SK-N-SH (cell line): ENCODE measurements around the gene GPC5. TPM values are rescaled to one million over a fixed set of nuclear protein-coding genes. Genes with fewer than 3 reads are reported as not detected.

Experiments used
- CTCF ChIA-PET: fragments of 300-600, 350-600 bp; formaldehyde crosslinking; extraction: SDS; loops from one replicate; lab custom pipeline; 2021; lab: Yijun Ruan, JAX
- POLR2A ChIA-PET: fragments of 350-600 bp; sonication (Branson Sonifier 250); formaldehyde crosslinking; extraction: SDS; loops from one replicate; lab custom pipeline; 2020; ENCODE audit warnings: antibody characterized with exemption, inconsistent platforms; lab: Yijun Ruan, JAX
- DNase-seq: peaks from one replicate; pipeline ENCODE4 v3.0.0; 2012
- H2AFZ ChIP-seq: fragments of 200-600 bp; sonication (generic); 2 replicates; pipeline ENCODE4 v1.8.1; 2016; ENCODE audit warnings: antibody characterized with exemption, mild to moderate bottlenecking, low read depth
- H3F3A ChIP-seq: fragments of 200-600 bp; sonication (generic); replicated peaks from 2 replicates; pipeline ENCODE3; 2016; ENCODE audit warnings: antibody characterized with exemption, mild to moderate bottlenecking; ENCODE audit not compliant: insufficient read depth
- H3K27ac ChIP-seq, 2 experiments: fragments of 200-500 bp in 1 of 2; fragments of 200-600 bp in 1 of 2; sonication (Bioruptor generic) in 1 of 2; sonication (generic), shearing (Covaris generic) in 1 of 2; 2 replicates each; pipeline versions ENCODE4 v1.5.1 to v1.6.1; 2014 to 2016; ENCODE audit warnings: low read depth in 2 of 2, inconsistent platforms in 1 of 2, low read length in 1 of 2, mild to moderate bottlenecking in 1 of 2, mixed read lengths in 1 of 2
- H3K27me3 ChIP-seq: fragments of 200-600 bp; sonication (generic), shearing (Covaris generic); 2 replicates; pipeline ENCODE4 v1.6.1; 2016; ENCODE audit warnings: mixed run types; ENCODE audit not compliant: insufficient read depth
- H3K36me3 ChIP-seq, 2 experiments: fragments of 200-500 bp in 1 of 2; fragments of 200-600 bp in 1 of 2; sonication (Bioruptor generic) in 1 of 2; sonication (generic) in 1 of 2; replicated peaks in 1 of 2; 2 replicates each; pipeline versions ENCODE3 to v1.5.1; 2014 to 2016; ENCODE audit warnings: low read length in 1 of 2, mild to moderate bottlenecking in 1 of 2; ENCODE audit not compliant: insufficient read depth in 2 of 2, control insufficient read depth in 1 of 2
- H3K4me1 ChIP-seq, 2 experiments: fragments of 200-500 bp in 1 of 2; fragments of 200-600 bp in 1 of 2; sonication (Bioruptor generic) in 1 of 2; sonication (generic), shearing (Covaris generic) in 1 of 2; 2 replicates each; pipeline versions ENCODE4 v1.5.1 to v1.6.1; 2014 to 2016; ENCODE audit warnings: low read depth in 1 of 2, low read length in 1 of 2, mixed run types in 1 of 2; ENCODE audit not compliant: insufficient read depth in 2 of 2, control insufficient read depth in 1 of 2
- H3K4me2 ChIP-seq: fragments of 200-600 bp; sonication (generic), shearing (Covaris generic); 2 replicates; pipeline ENCODE4 v1.6.1; 2017; ENCODE audit warnings: mixed run types
- H3K4me3 ChIP-seq, 2 experiments: fragments of 200-500 bp in 1 of 2; fragments of 200-600 bp in 1 of 2; sonication (Bioruptor generic) in 1 of 2; sonication (generic), shearing (Covaris generic) in 1 of 2; 2 replicates each; pipeline versions ENCODE4 v1.5.1 to v1.8.1; 2014 to 2016; ENCODE audit warnings: low read depth in 2 of 2, inconsistent platforms in 1 of 2, low read length in 1 of 2, mild to moderate bottlenecking in 1 of 2, mixed read lengths in 1 of 2, moderate library complexity in 1 of 2
- H3K79me2 ChIP-seq: fragments of 200-600 bp; sonication (generic); 2 replicates; pipeline ENCODE4 v1.8.1; 2017; ENCODE audit warnings: mild to moderate bottlenecking; ENCODE audit not compliant: insufficient read depth
- H3K9ac ChIP-seq: fragments of 200-600 bp; sonication (generic); 2 replicates; pipeline ENCODE4 v1.6.1; 2017; ENCODE audit warnings: mixed run types
- H3K9me2 ChIP-seq: fragments of 200-600 bp; sonication (generic); 2 replicates; pipeline ENCODE4 v1.6.1; 2017; ENCODE audit warnings: mixed run types
- H3K9me3 ChIP-seq: fragments of 200-600 bp; sonication (generic); 2 replicates; pipeline ENCODE4 v1.6.1; 2017; ENCODE audit warnings: mixed run types, mild to moderate bottlenecking, moderate library complexity
- H4K20me1 ChIP-seq: fragments of 200-600 bp; sonication (generic); 2 replicates; pipeline ENCODE4 v1.6.1; 2017; ENCODE audit warnings: mild to moderate bottlenecking, mixed run types; ENCODE audit not compliant: insufficient read depth
- CHD2 ChIP-seq: fragments of 150-350 bp; IDR thresholded peaks from 2 replicates; pipeline ENCODE4 v1.6.1; 2018; ENCODE audit warnings: low read length; ENCODE audit not compliant: partially characterized antibody
- ELF1 ChIP-seq: IDR thresholded peaks from 2 replicates; pipeline ENCODE4 v1.4.0; 2012
- EP300 ChIP-seq, 2 experiments: IDR thresholded peaks; 2 replicates each; pipeline versions ENCODE4 v1.4.0 to v1.6.1; 2012; ENCODE audit warnings: borderline replicate concordance in 1 of 2, low read depth in 1 of 2, low read length in 1 of 2
- FOXM1 ChIP-seq: IDR thresholded peaks from 2 replicates; pipeline ENCODE4 v1.4.0; 2012; ENCODE audit warnings: low read depth, mild to moderate bottlenecking
- GABPA ChIP-seq: IDR thresholded peaks from 2 replicates; pipeline ENCODE4 v1.4.0; 2012; ENCODE audit warnings: low read depth, mild to moderate bottlenecking
- JUND ChIP-seq: IDR thresholded peaks from 2 replicates; pipeline ENCODE4 v1.4.0; 2012
- MEF2A ChIP-seq: IDR thresholded peaks from 2 replicates; pipeline ENCODE4 v1.4.0; 2012; ENCODE audit warnings: low read depth, borderline replicate concordance
- POLR2AphosphoS5 ChIP-seq: IDR thresholded peaks from 2 replicates; pipeline ENCODE4 v1.6.1; 2012; ENCODE audit warnings: low read depth, low read length
- RFX5 ChIP-seq: IDR thresholded peaks from 2 replicates; pipeline ENCODE4 v1.6.1; 2012; ENCODE audit warnings: mild to moderate bottlenecking, improper control_type of control experiment, low read length
- RXRA ChIP-seq: IDR thresholded peaks from 2 replicates; pipeline ENCODE4 v1.4.0; 2012; ENCODE audit warnings: low read depth, mild to moderate bottlenecking, borderline replicate concordance
- SIN3A ChIP-seq: IDR thresholded peaks from 2 replicates; pipeline ENCODE4 v1.6.1; 2012; ENCODE audit warnings: low read depth, mild to moderate bottlenecking, low read length, moderate library complexity, borderline replicate concordance
- TEAD4 ChIP-seq: IDR thresholded peaks from 2 replicates; pipeline ENCODE4 v1.4.0; 2012; ENCODE audit warnings: mild to moderate bottlenecking, borderline replicate concordance; ENCODE audit not compliant: insufficient read depth
- YY1 ChIP-seq: IDR thresholded peaks from 2 replicates; pipeline ENCODE4 v1.4.0; 2012; ENCODE audit warnings: low read depth, mild to moderate bottlenecking
- WGBS: methylation state at CpG from one replicate; pipeline ENCODE4 v1.1.6; 2017; ENCODE audit warnings: low lambda C conversion rate; 5-methylcytosine and 5-hydroxymethylcytosine counted together
- polyA plus RNA-seq, 3 experiments: library from polyadenylated mRNA; depleted of rRNA; stranded (reverse); fragments of >200 nt; gene quantifications; 2 replicates each; pipeline ENCODE4 v1.2.3, GENCODE V29; 2012
- TF ChIP-seq, protein P1 (sequence below): IDR thresholded peaks from 2 replicates; pipeline ENCODE4 v1.4.0; 2012; ENCODE audit warnings: low read depth
- TF ChIP-seq, protein P2 (sequence below): IDR thresholded peaks from 2 replicates; pipeline ENCODE4; 2012
- TF ChIP-seq, protein P3 (sequence below): fragments of 200-600 bp; sonication (generic); IDR thresholded peaks from 2 replicates; pipeline ENCODE4 v1.6.1; 2017; ENCODE audit warnings: antibody characterized with exemption, mild to moderate bottlenecking, moderate library complexity
- TF ChIP-seq, protein P4 (sequence below): IDR thresholded peaks from 2 replicates; pipeline ENCODE4 v1.4.0; 2012; ENCODE audit warnings: low read depth, borderline replicate concordance
- TF ChIP-seq, protein P5 (sequence below): fragments of 150-350 bp; IDR thresholded peaks from 2 replicates; pipeline ENCODE4 v1.6.1; 2016; ENCODE audit warnings: mild to moderate bottlenecking, low read depth, low read length
- TF ChIP-seq, protein P6 (sequence below): IDR thresholded peaks from 2 replicates; pipeline ENCODE4 v1.6.1; 2012; ENCODE audit warnings: mild to moderate bottlenecking, low read depth, low read length, moderate library complexity

The GPC5 gene
- polyA plus RNA-seq, 1 of the 3 experiments (the other 2 are of a cell fraction) = 0.03 TPM

DNA sequence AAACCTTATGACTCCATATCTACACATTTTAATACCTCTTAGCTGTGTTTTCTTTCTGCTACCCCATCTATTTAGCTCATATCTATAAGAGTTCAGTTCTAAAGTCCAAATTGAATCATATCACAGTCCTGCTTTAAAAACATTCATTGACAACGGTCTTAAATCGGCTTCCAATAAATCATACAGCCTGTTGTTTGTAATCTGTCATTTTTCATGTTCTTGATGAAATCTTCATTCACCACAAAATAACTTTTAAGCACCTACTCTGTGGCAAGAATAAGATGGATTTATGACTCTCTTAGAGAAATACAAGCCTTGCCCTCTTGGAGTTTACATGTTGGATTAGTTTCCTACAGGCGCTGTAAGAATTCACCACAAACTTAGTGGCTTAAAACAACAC, 1377.2 kb downstream of the GPC5 start:
- ChIA-PET CTCF (no interaction called here), POLR2A (no interaction called here)
- no peak for DNase-seq
- no peaks in the 10 kb centered on the region for H3F3A ChIP-seq
- no peaks in the 10 kb centered on the region for H3K27me3 ChIP-seq
- no peaks in the 10 kb centered on the region for H3K9me3 ChIP-seq
- no peak overlapping the region for H3K4me2 ChIP-seq
- H2AFZ ChIP-seq = no peak overlapping the region
- H3K4me3 ChIP-seq = no peak overlapping the region
- TF ChIP-seq POLR2AphosphoS5 = no peak
- no peak for TF ChIP-seq YY1
- TF ChIP-seq GABPA = no peak
- TF ChIP-seq, protein P1, sequence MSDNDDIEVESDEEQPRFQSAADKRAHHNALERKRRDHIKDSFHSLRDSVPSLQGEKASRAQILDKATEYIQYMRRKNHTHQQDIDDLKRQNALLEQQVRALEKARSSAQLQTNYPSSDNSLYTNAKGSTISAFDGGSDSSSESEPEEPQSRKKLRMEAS = no peak
- TF ChIP-seq RFX5 = no peak
- TF ChIP-seq SIN3A = no peak
- TF ChIP-seq, protein P2, sequence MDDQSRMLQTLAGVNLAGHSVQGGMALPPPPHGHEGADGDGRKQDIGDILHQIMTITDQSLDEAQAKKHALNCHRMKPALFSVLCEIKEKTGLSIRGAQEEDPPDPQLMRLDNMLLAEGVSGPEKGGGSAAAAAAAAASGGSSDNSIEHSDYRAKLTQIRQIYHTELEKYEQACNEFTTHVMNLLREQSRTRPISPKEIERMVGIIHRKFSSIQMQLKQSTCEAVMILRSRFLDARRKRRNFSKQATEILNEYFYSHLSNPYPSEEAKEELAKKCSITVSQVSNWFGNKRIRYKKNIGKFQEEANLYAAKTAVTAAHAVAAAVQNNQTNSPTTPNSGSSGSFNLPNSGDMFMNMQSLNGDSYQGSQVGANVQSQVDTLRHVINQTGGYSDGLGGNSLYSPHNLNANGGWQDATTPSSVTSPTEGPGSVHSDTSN = no peak
- TF ChIP-seq, protein P3, sequence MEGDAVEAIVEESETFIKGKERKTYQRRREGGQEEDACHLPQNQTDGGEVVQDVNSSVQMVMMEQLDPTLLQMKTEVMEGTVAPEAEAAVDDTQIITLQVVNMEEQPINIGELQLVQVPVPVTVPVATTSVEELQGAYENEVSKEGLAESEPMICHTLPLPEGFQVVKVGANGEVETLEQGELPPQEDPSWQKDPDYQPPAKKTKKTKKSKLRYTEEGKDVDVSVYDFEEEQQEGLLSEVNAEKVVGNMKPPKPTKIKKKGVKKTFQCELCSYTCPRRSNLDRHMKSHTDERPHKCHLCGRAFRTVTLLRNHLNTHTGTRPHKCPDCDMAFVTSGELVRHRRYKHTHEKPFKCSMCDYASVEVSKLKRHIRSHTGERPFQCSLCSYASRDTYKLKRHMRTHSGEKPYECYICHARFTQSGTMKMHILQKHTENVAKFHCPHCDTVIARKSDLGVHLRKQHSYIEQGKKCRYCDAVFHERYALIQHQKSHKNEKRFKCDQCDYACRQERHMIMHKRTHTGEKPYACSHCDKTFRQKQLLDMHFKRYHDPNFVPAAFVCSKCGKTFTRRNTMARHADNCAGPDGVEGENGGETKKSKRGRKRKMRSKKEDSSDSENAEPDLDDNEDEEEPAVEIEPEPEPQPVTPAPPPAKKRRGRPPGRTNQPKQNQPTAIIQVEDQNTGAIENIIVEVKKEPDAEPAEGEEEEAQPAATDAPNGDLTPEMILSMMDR = no peak
- TF ChIP-seq RXRA = no peak
- no peak for TF ChIP-seq JUND
- TF ChIP-seq, protein P4, sequence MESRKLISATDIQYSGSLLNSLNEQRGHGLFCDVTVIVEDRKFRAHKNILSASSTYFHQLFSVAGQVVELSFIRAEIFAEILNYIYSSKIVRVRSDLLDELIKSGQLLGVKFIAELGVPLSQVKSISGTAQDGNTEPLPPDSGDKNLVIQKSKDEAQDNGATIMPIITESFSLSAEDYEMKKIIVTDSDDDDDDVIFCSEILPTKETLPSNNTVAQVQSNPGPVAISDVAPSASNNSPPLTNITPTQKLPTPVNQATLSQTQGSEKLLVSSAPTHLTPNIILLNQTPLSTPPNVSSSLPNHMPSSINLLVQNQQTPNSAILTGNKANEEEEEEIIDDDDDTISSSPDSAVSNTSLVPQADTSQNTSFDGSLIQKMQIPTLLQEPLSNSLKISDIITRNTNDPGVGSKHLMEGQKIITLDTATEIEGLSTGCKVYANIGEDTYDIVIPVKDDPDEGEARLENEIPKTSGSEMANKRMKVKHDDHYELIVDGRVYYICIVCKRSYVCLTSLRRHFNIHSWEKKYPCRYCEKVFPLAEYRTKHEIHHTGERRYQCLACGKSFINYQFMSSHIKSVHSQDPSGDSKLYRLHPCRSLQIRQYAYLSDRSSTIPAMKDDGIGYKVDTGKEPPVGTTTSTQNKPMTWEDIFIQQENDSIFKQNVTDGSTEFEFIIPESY = no peak
- TF ChIP-seq MEF2A = no peak
- no peak for TF ChIP-seq TEAD4
- TF ChIP-seq, protein P5, sequence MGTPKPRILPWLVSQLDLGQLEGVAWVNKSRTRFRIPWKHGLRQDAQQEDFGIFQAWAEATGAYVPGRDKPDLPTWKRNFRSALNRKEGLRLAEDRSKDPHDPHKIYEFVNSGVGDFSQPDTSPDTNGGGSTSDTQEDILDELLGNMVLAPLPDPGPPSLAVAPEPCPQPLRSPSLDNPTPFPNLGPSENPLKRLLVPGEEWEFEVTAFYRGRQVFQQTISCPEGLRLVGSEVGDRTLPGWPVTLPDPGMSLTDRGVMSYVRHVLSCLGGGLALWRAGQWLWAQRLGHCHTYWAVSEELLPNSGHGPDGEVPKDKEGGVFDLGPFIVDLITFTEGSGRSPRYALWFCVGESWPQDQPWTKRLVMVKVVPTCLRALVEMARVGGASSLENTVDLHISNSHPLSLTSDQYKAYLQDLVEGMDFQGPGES = no peak
- TF ChIP-seq EP300 (IDR thresholded peaks at IDR 0.05; ENCODE audit: borderline replicate concordance in 1 of 2, low read depth in 1 of 2, low read length in 1 of 2) = no peak
- TF ChIP-seq FOXM1 = no peak
- no peak for TF ChIP-seq ELF1
- TF ChIP-seq, protein P6, sequence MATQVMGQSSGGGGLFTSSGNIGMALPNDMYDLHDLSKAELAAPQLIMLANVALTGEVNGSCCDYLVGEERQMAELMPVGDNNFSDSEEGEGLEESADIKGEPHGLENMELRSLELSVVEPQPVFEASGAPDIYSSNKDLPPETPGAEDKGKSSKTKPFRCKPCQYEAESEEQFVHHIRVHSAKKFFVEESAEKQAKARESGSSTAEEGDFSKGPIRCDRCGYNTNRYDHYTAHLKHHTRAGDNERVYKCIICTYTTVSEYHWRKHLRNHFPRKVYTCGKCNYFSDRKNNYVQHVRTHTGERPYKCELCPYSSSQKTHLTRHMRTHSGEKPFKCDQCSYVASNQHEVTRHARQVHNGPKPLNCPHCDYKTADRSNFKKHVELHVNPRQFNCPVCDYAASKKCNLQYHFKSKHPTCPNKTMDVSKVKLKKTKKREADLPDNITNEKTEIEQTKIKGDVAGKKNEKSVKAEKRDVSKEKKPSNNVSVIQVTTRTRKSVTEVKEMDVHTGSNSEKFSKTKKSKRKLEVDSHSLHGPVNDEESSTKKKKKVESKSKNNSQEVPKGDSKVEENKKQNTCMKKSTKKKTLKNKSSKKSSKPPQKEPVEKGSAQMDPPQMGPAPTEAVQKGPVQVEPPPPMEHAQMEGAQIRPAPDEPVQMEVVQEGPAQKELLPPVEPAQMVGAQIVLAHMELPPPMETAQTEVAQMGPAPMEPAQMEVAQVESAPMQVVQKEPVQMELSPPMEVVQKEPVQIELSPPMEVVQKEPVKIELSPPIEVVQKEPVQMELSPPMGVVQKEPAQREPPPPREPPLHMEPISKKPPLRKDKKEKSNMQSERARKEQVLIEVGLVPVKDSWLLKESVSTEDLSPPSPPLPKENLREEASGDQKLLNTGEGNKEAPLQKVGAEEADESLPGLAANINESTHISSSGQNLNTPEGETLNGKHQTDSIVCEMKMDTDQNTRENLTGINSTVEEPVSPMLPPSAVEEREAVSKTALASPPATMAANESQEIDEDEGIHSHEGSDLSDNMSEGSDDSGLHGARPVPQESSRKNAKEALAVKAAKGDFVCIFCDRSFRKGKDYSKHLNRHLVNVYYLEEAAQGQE = no peak
- no peak for TF ChIP-seq CHD2
- H3K9ac ChIP-seq = no peak overlapping the region
- no peaks in the 10 kb centered on the region for H3K9me2 ChIP-seq
- no peaks in the 10 kb centered on the region for H3K79me2 ChIP-seq
- 61% methylated on average over 3 of the region's 3 CpGs for WGBS
- H3K27ac ChIP-seq = no peak overlapping the region
- no peaks in the 10 kb centered on the region for H4K20me1 ChIP-seq
- no peaks in the 10 kb centered on the region for H3K36me3 ChIP-seq
- no peaks in the 10 kb centered on the region for H3K4me1 ChIP-seq
